ENCODE measurements around the gene SPATS2. TPM values are rescaled to one million over a fixed set of nuclear protein-coding genes. Genes with fewer than 3 reads are reported as not detected.

The SPATS2 gene
- total and polyA plus RNA-seq, 2 of the 4 experiments (the other 2 are of a cell fraction) = 50.6 to 63.3 TPM

GRCh38 chr12:49417558-49417957 is 50.3 kb downstream of the SPATS2 start:
- dilution Hi-C loops (cut with HindIII; ENCODE audit: low sequenced_read_pairs, unreplicated experiment) = no loop called here
- no peak overlapping the region for H4K91ac ChIP-seq (ENCODE audit: insufficient read depth, low read depth, low read length)
- ATAC-seq (ENCODE audit: low read depth) = no peak
- DNase-seq = no peak
- H3K27me3 ChIP-seq (ENCODE audit: control insufficient read depth, insufficient read depth, low read length) = no peaks in the 10 kb centered on the region
- no peak overlapping the region for H3K4ac ChIP-seq (ENCODE audit: low read depth, low read length)
- no peak overlapping the region for H3K4me2 ChIP-seq (ENCODE audit: low read depth, low read length)
- no peak overlapping the region for H3K14ac ChIP-seq (replicated peaks; ENCODE audit: low read depth, low read length)
- no TSS peak for BruUV-seq (replicated peaks)
- no peak overlapping the region for H2BK15ac ChIP-seq (ENCODE audit: low read depth, low read length)
- H3K18ac ChIP-seq (ENCODE audit: low read depth, low read length) = no peak overlapping the region
- H3K36me3 ChIP-seq (ENCODE audit: control insufficient read depth, insufficient read depth, low read length) = no peaks in the 10 kb centered on the region
- H3K9me1 ChIP-seq (ENCODE audit: insufficient read depth, low read length) = peaks cover 14% of the 10 kb centered on the region
- H3K79me1 ChIP-seq (ENCODE audit: low read depth in 1 of 2, low read length in 2 of 2) = peaks cover 37 to 77% of the 10 kb centered on the region in 2 experiments
- H3K23ac ChIP-seq (ENCODE audit: low read depth, low read length) = no peak overlapping the region
- peaks cover 3% of the 10 kb centered on the region; the same call in 1 of the 2 replicates for H3K4me1 ChIP-seq (ENCODE audit: control insufficient read depth, insufficient read depth, low read length)
- H2BK5ac ChIP-seq (ENCODE audit: low read depth, low read length, poor library complexity, severe bottlenecking) = no peak overlapping the region
- no peak overlapping the region for H2AK5ac ChIP-seq (ENCODE audit: low read depth, low read length)
- H3K9me3 ChIP-seq (ENCODE audit: control insufficient read depth, insufficient read depth, low read length) = no peaks in the 10 kb centered on the region
- TF ChIP-seq SMC3 (IDR thresholded peaks at IDR 0.05; ENCODE audit: low read depth, low read length) = no peak
- no peak for TF ChIP-seq BHLHE40 (IDR thresholded peaks at IDR 0.05; ENCODE audit: low read depth, low read length)
- no peak for TF ChIP-seq POLR2A (IDR thresholded peaks at IDR 0.05; ENCODE audit: low read depth, low read length)
- no peak for TF ChIP-seq MAZ (IDR thresholded peaks at IDR 0.05; ENCODE audit: borderline replicate concordance, low read depth, low read length)
- TF ChIP-seq CHD1 (IDR thresholded peaks at IDR 0.05; ENCODE audit: low read depth, low read length) = no peak
- TF ChIP-seq NFE2L2 (IDR thresholded peaks at IDR 0.05; ENCODE audit: low read depth, low read length) = no peak
- no peak for TF ChIP-seq RFX5 (IDR thresholded peaks at IDR 0.05; ENCODE audit: low read depth, low read length)
- TF ChIP-seq RAD21 (IDR thresholded peaks at IDR 0.05; ENCODE audit: low read length) = no peak
- TF ChIP-seq CTCF (conservative IDR thresholded peaks at IDR 0.05; ENCODE audit: low read depth, low read length) = no peak
- no peak for TF ChIP-seq MXI1 (IDR thresholded peaks at IDR 0.05; ENCODE audit: borderline replicate concordance, low read depth, low read length)
- no peak for TF ChIP-seq USF2 (IDR thresholded peaks at IDR 0.05; ENCODE audit: low read depth, low read length)
- no peak for TF ChIP-seq RCOR1 (IDR thresholded peaks at IDR 0.05; ENCODE audit: insufficient replicate concordance, low read length)
- no peak for TF ChIP-seq MAFK (IDR thresholded peaks at IDR 0.05; ENCODE audit: low read depth, low read length)
- TF ChIP-seq FOS (IDR thresholded peaks at IDR 0.05; ENCODE audit: low read depth, low read length) = no peak
- no peak for TF ChIP-seq CEBPB (IDR thresholded peaks at IDR 0.05; ENCODE audit: low read depth, low read length)
- TF ChIP-seq ELK1 (IDR thresholded peaks at IDR 0.05; ENCODE audit: borderline replicate concordance, low read depth, low read length) = no peak
- no peak overlapping the region for H2AK9ac ChIP-seq (replicated peaks; ENCODE audit: low read depth, low read length, poor library complexity)
- no peak overlapping the region for H2BK120ac ChIP-seq (ENCODE audit: low read depth, low read length)
- H4K20me1 ChIP-seq (ENCODE audit: insufficient read depth, low read length) = peaks cover 20% of the 10 kb centered on the region
- ChIA-PET POLR2A (ENCODE audit: unreplicated experiment) (no interaction called here), CTCF (no interaction called here)
- no peak overlapping the region for H4K5ac ChIP-seq (ENCODE audit: low read depth, low read length)
- no peak overlapping the region for H2AFZ ChIP-seq (replicated peaks; ENCODE audit: low read length, poor library complexity)
- no peak overlapping the region for H3K9ac ChIP-seq (ENCODE audit: low read depth, low read length)
- no peak overlapping the region for H3K56ac ChIP-seq (ENCODE audit: extremely low read depth, insufficient read depth, low read length)
- H4K8ac ChIP-seq (ENCODE audit: low read depth in 2 of 2, low read length in 2 of 2) = no peak overlapping the region
- H2BK20ac ChIP-seq (ENCODE audit: low read depth, low read length) = no peak overlapping the region
- in situ Hi-C loops (cut with MboI; ENCODE audit: low sequenced_read_pairs) = no loop called here
- no CpG with 5 or more reads among the region's 1 CpG for WGBS, 2 experiments (ENCODE audit: extremely low coverage in 2 of 2, insufficient read length in 1 of 2)
- no peak overlapping the region for H3K4me3 ChIP-seq (ENCODE audit: insufficient read depth, low read depth, low read length)
- no peak overlapping the region for H3K27ac ChIP-seq (ENCODE audit: insufficient read depth, low read length)
- intact Hi-C loops (cut with micrococcal nuclease) = loop anchor here (5.0 kb wide), 1 partner anchor 35 kb away; no protein-coding TSS in a partner anchor

Measured in IMR-90 (cell line).